Posterior cingulate gyrus (tissue), 11 donors: ENCODE measurements around the gene WDR20.
"Not testable (repeated sequence)": the region's sequence is repeated elsewhere in the genome, so short reads cannot be mapped to it uniquely, and the experiment has no call there.

Source experiments
- DNase-seq, 10 donors: peaks; one replicate each; pipeline versions ENCODE4 v3.0.0 to v3.0.0-alpha.2; 2020 to 2021; ENCODE audit warnings: mixed read lengths in 3 of 10
- intact Hi-C: fragments of 100-400 bp; cut with DNase I; formaldehyde crosslinking; loops from one replicate; pipeline ENCODE4 v1.15.1; 2023

Gene WDR20, protein sequence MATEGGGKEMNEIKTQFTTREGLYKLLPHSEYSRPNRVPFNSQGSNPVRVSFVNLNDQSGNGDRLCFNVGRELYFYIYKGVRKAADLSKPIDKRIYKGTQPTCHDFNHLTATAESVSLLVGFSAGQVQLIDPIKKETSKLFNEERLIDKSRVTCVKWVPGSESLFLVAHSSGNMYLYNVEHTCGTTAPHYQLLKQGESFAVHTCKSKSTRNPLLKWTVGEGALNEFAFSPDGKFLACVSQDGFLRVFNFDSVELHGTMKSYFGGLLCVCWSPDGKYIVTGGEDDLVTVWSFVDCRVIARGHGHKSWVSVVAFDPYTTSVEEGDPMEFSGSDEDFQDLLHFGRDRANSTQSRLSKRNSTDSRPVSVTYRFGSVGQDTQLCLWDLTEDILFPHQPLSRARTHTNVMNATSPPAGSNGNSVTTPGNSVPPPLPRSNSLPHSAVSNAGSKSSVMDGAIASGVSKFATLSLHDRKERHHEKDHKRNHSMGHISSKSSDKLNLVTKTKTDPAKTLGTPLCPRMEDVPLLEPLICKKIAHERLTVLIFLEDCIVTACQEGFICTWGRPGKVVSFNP

GRCh38 chr14:102139286-102140026 lies at the start of gene WDR20:
Gene WDR20, plus strand, starts transcription at chr14:102139897. Its CDS starts 27 bp downstream, at chr14:102139924.
- peak; percentile 97 to 100 (median 98) for DNase-seq
- intact Hi-C loops: loop anchor here (5.0 kb wide), 3 partner anchors 42 to 173 kb away; no protein-coding TSS in a partner anchor

GRCh38 chr14:102090713-102091112 lies 49.0 kb upstream of the WDR20 start:
- DNase-seq: no peak
- intact Hi-C loops: no loop called here

GRCh38 chr14:102092806-102093205 lies 46.9 kb upstream of the WDR20 start:
- intact Hi-C loops: no loop called here
- DNase-seq: peak in 1 of 10 donors; percentile 62

DNA sequence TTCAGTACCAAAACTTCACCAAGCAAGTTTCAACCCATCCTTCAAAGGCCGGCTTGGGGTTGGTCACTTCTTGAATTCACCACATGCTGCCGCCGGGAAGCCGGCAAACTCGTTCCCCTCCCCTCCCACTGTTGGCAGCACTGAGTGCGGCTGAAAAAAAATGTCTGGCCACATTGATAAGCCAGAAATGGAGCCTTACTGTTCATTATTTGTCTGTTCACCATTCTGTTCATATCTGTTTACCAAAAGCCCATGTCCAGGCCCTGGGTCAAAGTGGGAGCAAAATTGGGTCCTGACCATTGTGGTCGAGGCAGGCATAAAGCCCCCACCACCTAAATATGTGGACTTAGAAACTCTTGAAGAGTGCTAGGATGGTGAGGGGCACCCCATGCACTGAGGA lies 45.6 kb upstream of the WDR20 start:
- intact Hi-C loops: no loop called here
- peak in 1 of 10 donors; percentile 8 for DNase-seq

DNA sequence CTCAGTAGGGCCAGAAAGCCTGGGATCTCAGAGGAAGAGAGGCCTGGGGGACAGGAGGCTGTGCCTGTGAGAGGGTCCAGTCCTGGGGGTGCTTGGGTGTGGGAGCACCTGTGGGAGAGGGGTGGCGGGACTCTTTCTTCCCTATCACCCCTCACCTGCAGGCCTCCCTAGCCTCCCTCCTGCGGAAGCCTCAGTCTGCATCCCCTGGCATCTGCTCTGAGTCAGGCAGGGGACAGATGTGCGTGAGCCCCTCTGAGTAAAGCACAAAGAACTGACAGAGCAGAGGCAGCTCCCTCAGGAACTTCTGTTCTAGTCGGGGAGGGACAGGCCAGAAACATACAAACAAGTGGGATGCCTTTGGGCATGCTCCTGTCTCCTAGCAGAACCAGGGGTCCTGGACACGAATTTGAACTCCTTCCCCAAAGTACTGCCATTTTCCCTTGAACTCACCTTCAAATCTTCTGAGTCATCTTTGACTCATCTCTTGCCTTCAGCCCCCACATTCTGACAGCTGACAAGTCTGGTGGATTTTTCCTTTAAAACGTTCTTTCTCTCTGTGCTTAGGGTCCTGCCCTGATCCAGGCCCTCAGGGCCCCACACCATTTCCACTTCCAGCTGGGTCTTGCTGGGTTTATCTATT lies 44.3 kb upstream of the WDR20 start:
- intact Hi-C loops: loop anchor here (5.0 kb wide), 2 partner anchors 42 to 48 kb away; partner anchors contain the start of gene WDR20
- DNase-seq: peak in 1 of 10 donors; percentile 56

- DNase-seq: peak in 3 of 10 donors; percentile 30 to 79 (median 54)
- intact Hi-C loops: loop anchor here (2.0 to 5.0 kb wide), 3 partner anchors 41 to 133 kb away; partner anchors contain the start of gene WDR20
Observed at GRCh38 chr14:102095871-102096568, 43.7 kb upstream of the WDR20 start.

DNA sequence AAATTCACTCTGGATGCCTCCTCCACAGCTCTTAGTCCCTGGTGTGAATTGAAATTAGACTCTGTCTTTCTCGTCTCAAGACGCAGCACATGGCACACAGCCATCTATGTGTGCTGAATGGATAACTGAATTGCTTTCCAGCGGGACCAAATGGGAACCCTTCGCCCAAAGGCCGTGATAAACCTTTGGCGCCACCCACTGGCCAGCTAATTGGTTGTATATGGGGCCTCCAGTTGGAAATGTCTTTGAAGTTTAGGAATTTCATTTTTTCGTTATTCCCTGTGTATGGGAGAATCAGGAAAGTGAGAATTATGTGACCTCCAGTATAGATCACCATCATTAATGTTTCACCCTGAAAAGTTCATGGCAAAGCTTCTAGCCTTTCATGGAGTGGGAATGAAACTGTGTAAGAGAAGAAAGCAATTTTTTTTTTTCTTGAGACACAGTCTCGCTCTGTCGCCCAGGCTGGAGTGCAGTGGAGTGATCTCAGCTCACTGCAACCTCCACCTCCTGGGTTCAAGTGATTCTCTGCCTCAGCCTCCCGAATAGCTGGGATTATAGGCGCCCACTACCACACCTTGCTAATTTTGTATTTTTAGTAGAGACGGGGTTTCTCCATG lies 43.0 kb upstream of the WDR20 start:
- peak; percentile 76 to 97 (median 89) for DNase-seq
- intact Hi-C loops: loop anchor here (2.0 to 5.0 kb wide), 3 partner anchors 41 to 134 kb away; partner anchors contain the start of gene WDR20

DNA sequence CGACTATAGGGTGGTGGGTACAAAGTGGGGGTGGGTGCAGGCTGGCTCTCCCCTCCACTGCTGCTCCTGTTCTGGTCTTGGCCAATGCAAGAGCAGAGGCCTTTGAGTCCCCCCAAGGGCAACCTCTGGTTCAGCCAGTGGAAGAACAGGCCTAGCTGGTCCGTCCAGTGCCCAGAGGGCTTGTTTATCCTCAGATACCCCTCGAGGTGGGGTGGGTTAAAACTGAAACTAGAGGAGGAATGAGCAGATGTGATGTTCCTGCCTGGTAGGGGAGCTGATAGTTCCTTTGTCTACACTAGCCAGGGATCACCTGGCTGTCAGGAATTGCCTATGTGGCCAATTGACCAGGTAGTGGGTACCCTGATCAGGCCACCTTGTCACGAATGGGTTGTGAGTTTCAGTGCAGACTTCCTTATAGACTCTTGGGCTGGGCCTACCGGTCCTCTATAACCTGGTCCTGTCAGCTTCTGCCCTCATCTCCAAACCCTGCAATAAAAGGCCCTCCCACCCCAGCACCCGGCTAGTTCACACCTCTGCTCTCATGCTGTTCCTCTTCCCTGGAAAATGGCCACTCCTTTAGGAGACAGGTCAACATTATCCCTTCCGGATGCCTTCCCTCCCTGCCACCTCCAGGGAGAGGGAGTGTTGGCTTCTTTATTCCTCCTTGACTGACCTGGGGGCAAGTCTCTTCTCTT lies 42.1 kb upstream of the WDR20 start:
- intact Hi-C loops: loop anchor here (2.0 to 5.0 kb wide), 3 partner anchors 40 to 135 kb away; partner anchors contain the start of gene WDR20
- peak in 2 of 10 donors; percentile 45 to 47 for DNase-seq

DNA sequence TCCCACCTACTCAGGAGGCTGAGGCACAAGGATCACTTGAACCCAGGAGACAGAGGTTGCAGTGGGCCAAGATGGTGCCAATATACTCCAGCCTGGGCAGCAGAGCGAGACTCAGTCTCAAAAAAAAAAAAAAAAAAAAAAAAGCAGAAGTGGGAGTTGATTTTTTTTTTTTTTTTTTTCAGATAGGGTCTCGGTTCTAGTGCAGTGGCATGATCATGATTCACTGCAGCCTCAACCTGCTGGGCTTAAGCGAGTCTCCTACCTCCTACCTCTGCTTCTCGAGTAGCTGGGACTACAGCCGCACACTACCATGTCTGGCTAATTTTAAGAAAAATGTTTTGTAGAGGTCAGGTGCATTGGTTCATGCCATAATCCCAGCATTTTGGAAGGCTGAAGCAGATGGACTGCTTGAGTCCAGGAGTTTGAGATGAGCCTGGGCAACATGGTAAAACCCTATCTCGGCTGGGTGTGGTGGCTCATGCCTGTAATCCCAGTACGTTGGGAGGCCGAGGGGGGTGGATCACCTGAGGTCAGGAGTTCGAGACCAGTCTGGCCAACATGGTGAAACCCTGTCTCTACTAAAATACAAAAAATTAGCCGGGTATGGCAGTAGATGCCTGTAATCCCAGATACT lies 36.5 kb upstream of the WDR20 start:
- intact Hi-C loops: no loop called here
- peak in 2 of 10 donors; percentile 20 to 48 for DNase-seq

DNA sequence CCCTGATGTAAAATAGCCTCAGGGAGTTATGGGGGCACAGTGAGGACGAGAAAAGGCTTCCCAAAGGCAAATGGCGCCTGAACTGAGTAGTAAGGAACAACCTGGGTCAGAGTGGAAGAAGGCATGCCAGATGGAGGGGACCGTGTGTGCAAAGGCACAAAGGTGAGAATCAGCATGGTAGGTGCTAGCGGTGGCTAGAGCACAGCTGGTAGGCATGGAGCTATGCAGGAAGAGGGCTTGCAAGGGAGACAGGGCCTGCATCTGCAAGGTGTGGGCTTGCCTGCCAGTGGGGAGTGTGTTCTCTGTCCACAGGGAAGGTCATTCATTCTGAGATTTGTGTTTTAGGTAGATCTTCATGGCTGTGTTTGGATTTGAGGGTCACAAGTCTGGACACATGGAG lies 34.3 kb upstream of the WDR20 start:
- intact Hi-C loops: no loop called here

GRCh38 chr14:102109332-102109731 lies 30.4 kb upstream of the WDR20 start:
- intact Hi-C loops, DNase-seq: not testable (repeated sequence)

More for the DNA sequence above, 34.3 kb upstream of the WDR20 start:
- DNase-seq: peak in 1 of 10 donors; percentile 35

GRCh38 chr14:102111101-102111500 lies 28.6 kb upstream of the WDR20 start:
- peak in 1 of 10 donors; percentile 41 for DNase-seq
- intact Hi-C loops: no loop called here

GRCh38 chr14:102116361-102117180 lies 23.1 kb upstream of the WDR20 start:
- DNase-seq: peak in 1 of 10 donors; percentile 62
- intact Hi-C loops: no loop called here

GRCh38 chr14:102117852-102118251 lies 21.8 kb upstream of the WDR20 start:
- no peak for DNase-seq
- intact Hi-C loops: no loop called here

DNA sequence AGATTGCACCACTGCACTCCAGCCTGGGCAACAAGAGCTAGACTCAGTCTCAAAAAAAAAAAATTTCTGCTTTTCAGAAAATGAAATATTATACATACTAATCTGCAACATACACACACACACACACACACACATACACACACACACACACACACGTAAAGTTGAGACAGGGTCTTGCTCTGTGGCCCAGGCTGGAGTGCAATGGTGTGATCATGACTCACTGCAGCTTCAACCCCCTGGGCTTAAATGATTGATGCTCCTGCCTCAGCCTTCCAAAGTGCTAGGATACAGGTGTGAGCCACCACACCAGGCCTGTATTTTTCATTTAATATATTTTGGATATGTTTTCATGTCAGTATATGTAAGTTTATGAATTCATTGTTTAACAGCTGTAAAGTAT lies 18.8 kb upstream of the WDR20 start:
- no peak for DNase-seq
- intact Hi-C loops: no loop called here

GRCh38 chr14:102121567-102121966 lies 18.1 kb upstream of the WDR20 start:
- intact Hi-C loops: no loop called here

DNA sequence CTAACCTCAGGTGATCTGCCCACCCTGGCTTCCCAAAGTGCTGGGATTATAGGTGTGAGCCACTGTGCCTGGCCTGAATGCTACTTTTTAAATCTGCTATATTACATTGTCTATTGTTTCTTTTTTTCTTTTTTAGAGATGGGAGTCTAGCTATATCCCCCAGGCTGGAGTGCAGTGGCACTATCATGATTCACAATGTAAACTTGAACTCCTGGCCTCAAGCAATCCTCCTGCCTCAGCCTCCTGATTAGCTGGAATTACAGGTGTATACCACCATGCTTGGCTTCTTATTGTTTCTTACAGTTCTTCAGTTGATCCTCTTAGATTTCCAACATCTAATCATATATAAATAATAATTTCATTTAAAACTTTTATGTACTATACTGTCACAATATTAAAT lies 15.3 kb upstream of the WDR20 start:
- intact Hi-C loops: no loop called here
- DNase-seq: no peak

More at GRCh38 chr14:102121567-102121966, 18.1 kb upstream of the WDR20 start:
- DNase-seq: no peak
